K562 (cell line): ENCODE measurements around the gene PLEKHM3.

Experiments
- CEBPB ChIP-seq: fragments of 450-650 bp; IDR thresholded peaks from 2 replicates; pipeline ENCODE4 v1.6.1; 2016; ENCODE audit warnings: missing genetic modification characterization, missing compliant biosample characterization
- CHD2 ChIP-seq: IDR thresholded peaks from 2 replicates; pipeline ENCODE4 v1.6.1; 2011; ENCODE audit warnings: low read depth, low read length
- ELF1 ChIP-seq: fragments of 200-800 bp; sonication (Bioruptor generic); IDR thresholded peaks from 2 replicates; pipeline ENCODE4 v1.6.1; 2016; ENCODE audit warnings: missing genetic modification characterization, missing compliant biosample characterization
- HCFC1 ChIP-seq: IDR thresholded peaks from 2 replicates; pipeline ENCODE4 v1.6.1; 2012; ENCODE audit warnings: low read depth, low read length, improper control_type of control experiment
- KDM2B ChIP-seq: fragments of 250-450 bp; sonication (Bioruptor Pico); IDR thresholded peaks from 2 replicates; pipeline ENCODE4 v1.8.0; 2021; ENCODE audit warnings: mild to moderate bottlenecking, moderate library complexity
- MXI1 ChIP-seq: IDR thresholded peaks from 2 replicates; pipeline ENCODE4 v1.6.1; 2011; ENCODE audit warnings: low read depth, mild to moderate bottlenecking, improper control_type of control experiment, low read length
- NFYB ChIP-seq: IDR thresholded peaks from 2 replicates; pipeline ENCODE4 v1.6.1; 2011; ENCODE audit warnings: mild to moderate bottlenecking, moderate library complexity; ENCODE audit not compliant: insufficient read length; ENCODE audit errors: extremely low read depth
- TARDBP ChIP-seq: fragments of 450-650 bp; IDR thresholded peaks from 2 replicates; pipeline ENCODE4 v1.6.1; 2016
- ZKSCAN1 ChIP-seq: fragments of 150-350 bp; IDR thresholded peaks from 2 replicates; pipeline ENCODE4 v1.6.1; 2016; ENCODE audit warnings: low read depth, low read length
- ZNF445 ChIP-seq: fragments of 250-450 bp; sonication (Bioruptor Pico); IDR thresholded peaks from 2 replicates; pipeline ENCODE4 v1.4.0; 2020; ENCODE audit warnings: low read depth, mild to moderate bottlenecking, moderate library complexity
- TF ChIP-seq, protein P1 (sequence below), 3 experiments: IDR thresholded peaks in 2 of 3; conservative IDR thresholded peaks in 1 of 3; 2 replicates each; pipeline ENCODE4 v1.5.1; 2011 to 2012; ENCODE audit warnings: low read length in 3 of 3, mild to moderate bottlenecking in 3 of 3, control low read depth in 2 of 3, improper control_type of control experiment in 1 of 3, inconsistent platforms in 1 of 3, low read depth in 1 of 3, mixed read lengths in 1 of 3, moderate library complexity in 1 of 3; ENCODE audit not compliant: insufficient read depth in 2 of 3
- TF ChIP-seq, protein P2 (sequence below): sonication (generic); formaldehyde crosslinking; IDR thresholded peaks from 2 replicates; pipeline ENCODE4 v1.9.0; 2022; ENCODE audit warnings: mild to moderate bottlenecking, missing genetic modification reagents
- TF ChIP-seq, protein P3 (sequence below), 2 experiments: fragments of 450-650 bp; formaldehyde crosslinking in 1 of 2; IDR thresholded peaks; 2 replicates each; pipeline versions ENCODE4 v1.4.0 to v1.6.1; 2014 to 2020; ENCODE audit warnings: mild to moderate bottlenecking in 2 of 2, borderline replicate concordance in 1 of 2, low read depth in 1 of 2

DNA sequence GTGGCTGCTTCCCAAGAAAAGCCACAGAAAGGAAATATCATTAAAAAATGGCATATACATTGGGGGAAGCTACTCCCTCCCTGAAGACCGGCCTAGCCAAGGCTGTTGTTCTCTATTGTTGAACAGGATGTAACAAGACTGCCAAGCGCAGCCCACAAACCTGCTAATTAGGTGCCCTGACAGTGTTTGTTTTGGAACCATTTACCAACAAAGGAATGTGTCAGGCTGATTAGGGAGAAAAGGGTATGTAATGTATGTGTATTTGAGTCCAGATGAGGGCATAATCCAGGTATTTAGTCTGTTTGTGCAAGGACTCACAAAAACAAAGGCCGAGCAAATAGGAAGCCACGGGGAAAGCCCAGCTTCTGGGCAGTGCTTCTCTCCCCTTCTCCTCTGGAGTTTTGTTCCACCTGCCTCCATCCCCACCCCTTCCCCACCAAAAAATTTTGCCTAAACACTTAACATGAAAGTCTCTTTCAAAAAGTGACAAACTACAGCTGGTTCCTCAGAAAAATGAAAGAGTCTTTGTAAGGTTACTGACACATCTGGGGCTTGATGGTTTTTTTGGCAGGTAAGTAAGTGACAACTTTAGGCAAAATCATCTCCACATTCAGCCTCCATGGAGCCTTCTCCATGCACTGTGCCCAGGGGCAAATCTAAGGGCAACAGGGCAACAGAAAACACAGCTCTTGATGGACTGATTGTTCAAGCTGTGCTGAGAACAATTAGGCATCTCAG is 177.4 kb downstream of the PLEKHM3 start:
- TF ChIP-seq ZKSCAN1 (no peak), TARDBP (no peak), KDM2B (no peak), HCFC1 (no peak), CEBPB (tag) (no peak), MXI1 (no peak), CHD2 (no peak), ZNF445 (CRISPR knock-in tag) (no peak), NFYB (no peak), ELF1 (tag) (no peak)
- TF ChIP-seq, protein P1, sequence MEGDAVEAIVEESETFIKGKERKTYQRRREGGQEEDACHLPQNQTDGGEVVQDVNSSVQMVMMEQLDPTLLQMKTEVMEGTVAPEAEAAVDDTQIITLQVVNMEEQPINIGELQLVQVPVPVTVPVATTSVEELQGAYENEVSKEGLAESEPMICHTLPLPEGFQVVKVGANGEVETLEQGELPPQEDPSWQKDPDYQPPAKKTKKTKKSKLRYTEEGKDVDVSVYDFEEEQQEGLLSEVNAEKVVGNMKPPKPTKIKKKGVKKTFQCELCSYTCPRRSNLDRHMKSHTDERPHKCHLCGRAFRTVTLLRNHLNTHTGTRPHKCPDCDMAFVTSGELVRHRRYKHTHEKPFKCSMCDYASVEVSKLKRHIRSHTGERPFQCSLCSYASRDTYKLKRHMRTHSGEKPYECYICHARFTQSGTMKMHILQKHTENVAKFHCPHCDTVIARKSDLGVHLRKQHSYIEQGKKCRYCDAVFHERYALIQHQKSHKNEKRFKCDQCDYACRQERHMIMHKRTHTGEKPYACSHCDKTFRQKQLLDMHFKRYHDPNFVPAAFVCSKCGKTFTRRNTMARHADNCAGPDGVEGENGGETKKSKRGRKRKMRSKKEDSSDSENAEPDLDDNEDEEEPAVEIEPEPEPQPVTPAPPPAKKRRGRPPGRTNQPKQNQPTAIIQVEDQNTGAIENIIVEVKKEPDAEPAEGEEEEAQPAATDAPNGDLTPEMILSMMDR (IDR thresholded peaks at IDR 0.05 in 2 of 3, conservative IDR thresholded peaks at IDR 0.05 in 1 of 3; ENCODE audit: insufficient read depth in 2 of 3, low read depth in 1 of 3, low read length in 3 of 3) = no peak
- TF ChIP-seq, protein P2, sequence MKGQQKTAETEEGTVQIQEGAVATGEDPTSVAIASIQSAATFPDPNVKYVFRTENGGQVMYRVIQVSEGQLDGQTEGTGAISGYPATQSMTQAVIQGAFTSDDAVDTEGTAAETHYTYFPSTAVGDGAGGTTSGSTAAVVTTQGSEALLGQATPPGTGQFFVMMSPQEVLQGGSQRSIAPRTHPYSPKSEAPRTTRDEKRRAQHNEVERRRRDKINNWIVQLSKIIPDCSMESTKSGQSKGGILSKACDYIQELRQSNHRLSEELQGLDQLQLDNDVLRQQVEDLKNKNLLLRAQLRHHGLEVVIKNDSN (CRISPR knock-in tag) = no peak
- TF ChIP-seq, protein P3, sequence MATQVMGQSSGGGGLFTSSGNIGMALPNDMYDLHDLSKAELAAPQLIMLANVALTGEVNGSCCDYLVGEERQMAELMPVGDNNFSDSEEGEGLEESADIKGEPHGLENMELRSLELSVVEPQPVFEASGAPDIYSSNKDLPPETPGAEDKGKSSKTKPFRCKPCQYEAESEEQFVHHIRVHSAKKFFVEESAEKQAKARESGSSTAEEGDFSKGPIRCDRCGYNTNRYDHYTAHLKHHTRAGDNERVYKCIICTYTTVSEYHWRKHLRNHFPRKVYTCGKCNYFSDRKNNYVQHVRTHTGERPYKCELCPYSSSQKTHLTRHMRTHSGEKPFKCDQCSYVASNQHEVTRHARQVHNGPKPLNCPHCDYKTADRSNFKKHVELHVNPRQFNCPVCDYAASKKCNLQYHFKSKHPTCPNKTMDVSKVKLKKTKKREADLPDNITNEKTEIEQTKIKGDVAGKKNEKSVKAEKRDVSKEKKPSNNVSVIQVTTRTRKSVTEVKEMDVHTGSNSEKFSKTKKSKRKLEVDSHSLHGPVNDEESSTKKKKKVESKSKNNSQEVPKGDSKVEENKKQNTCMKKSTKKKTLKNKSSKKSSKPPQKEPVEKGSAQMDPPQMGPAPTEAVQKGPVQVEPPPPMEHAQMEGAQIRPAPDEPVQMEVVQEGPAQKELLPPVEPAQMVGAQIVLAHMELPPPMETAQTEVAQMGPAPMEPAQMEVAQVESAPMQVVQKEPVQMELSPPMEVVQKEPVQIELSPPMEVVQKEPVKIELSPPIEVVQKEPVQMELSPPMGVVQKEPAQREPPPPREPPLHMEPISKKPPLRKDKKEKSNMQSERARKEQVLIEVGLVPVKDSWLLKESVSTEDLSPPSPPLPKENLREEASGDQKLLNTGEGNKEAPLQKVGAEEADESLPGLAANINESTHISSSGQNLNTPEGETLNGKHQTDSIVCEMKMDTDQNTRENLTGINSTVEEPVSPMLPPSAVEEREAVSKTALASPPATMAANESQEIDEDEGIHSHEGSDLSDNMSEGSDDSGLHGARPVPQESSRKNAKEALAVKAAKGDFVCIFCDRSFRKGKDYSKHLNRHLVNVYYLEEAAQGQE (IDR thresholded peaks at IDR 0.05; ENCODE audit: borderline replicate concordance) = no peak
- TF ChIP-seq, protein P3 (CRISPR knock-in tag; IDR thresholded peaks at IDR 0.05; ENCODE audit: low read depth) = no peak
